HG03521 (cell line): ENCODE data around the gene LRRC42.

ENCODE experiments used
- ATAC-seq: cut with Tn5 transposase; IDR thresholded peaks from one replicate; pipeline ENCODE4 v1.9.1; 2021; ENCODE audit warnings: mild to moderate bottlenecking, moderate library complexity; ENCODE audit not compliant: unreplicated experiment

LRRC42 gene

GRCh38 chr1:53942127-53942957 lies 3.8 kb upstream of the LRRC42 start:
- ATAC-seq = no peak

GRCh38 chr1:53943090-53943489 lies 3.1 kb upstream of the LRRC42 start:
- no peak for ATAC-seq

GRCh38 chr1:53943490-53944043 lies 2.6 kb upstream of the LRRC42 start:
- ATAC-seq = no peak

- ATAC-seq = no peak
Observed at GRCh38 chr1:53944469-53945182, 1.5 kb upstream of the LRRC42 start.

GRCh38 chr1:53945183-53945432 lies 1.0 kb upstream of the LRRC42 start:
- ATAC-seq = no peak

- peak; percentile 62 for ATAC-seq
Observed at GRCh38 chr1:53945433-53946251, 508 bp upstream of the LRRC42 start, which contains the start of gene IFT25. Gene IFT25 (minus strand): TSS chr1:53945699. CDS start chr1:53940082, 5,617 bp downstream.

GRCh38 chr1:53947172-53947907 lies 1.2 kb downstream of the LRRC42 start:
- no peak for ATAC-seq

- ATAC-seq = no peak
Observed at GRCh38 chr1:53948291-53948690, 2.1 kb downstream of the LRRC42 start.

- no peak for ATAC-seq
Observed at GRCh38 chr1:53949023-53949990, 3.2 kb downstream of the LRRC42 start.

- ATAC-seq = no peak
Observed at GRCh38 chr1:53951697-53952096, 5.5 kb downstream of the LRRC42 start.

- no peak for ATAC-seq
Observed at GRCh38 chr1:53954128-53954527, 8.0 kb downstream of the LRRC42 start.

- ATAC-seq = no peak
Observed at GRCh38 chr1:53956308-53957168, 10.4 kb downstream of the LRRC42 start.

GRCh38 chr1:53957194-53957818 lies 11.2 kb downstream of the LRRC42 start:
- no peak for ATAC-seq

- ATAC-seq = no peak
Observed at GRCh38 chr1:53959664-53960250, 13.6 kb downstream of the LRRC42 start.

GRCh38 chr1:53962395-53962794 lies 16.2 kb downstream of the LRRC42 start:
- ATAC-seq = no peak

- no peak for ATAC-seq
Observed at GRCh38 chr1:53963460-53963859, 17.3 kb downstream of the LRRC42 start.

- ATAC-seq = no peak
Observed at GRCh38 chr1:53964109-53964508, 18.0 kb downstream of the LRRC42 start.

- no peak for ATAC-seq
Observed at GRCh38 chr1:53966794-53967193, 20.6 kb downstream of the LRRC42 start.
